ENCODE measurements around the gene HNRNPA0. TPM values are rescaled to one million over a fixed set of nuclear protein-coding genes. Genes with fewer than 3 reads are reported as not detected.

HNRNPA0 gene
- total and polyA plus RNA-seq, 12 donors = 8.9 to 45.5 (median 18.0) TPM

GRCh38 chr5:137751869-137752491 lies 2.2 kb downstream of the HNRNPA0 start:
- H3K4me1 ChIP-seq (replicated peaks in 1 of 2) = peaks cover 19 to 51% of the 10 kb centered on the region in 2 donors
- H3K27ac ChIP-seq = peak overlapping the region; percentile 61 to 100 (median 100)
- peak overlapping the region in 3 of 4 donors; percentile 0 to 97 (median 89) for H3K4me3 ChIP-seq
- peak; percentile 29 to 65 (median 46) for DNase-seq
- peak in 1 of 2 donors; percentile 11 for TF ChIP-seq POLR2A (IDR thresholded peaks at IDR 0.05)
- TF ChIP-seq CTCF (IDR thresholded peaks at IDR 0.05) = peak; percentile 63 to 84 (median 70)
- no peaks in the 10 kb centered on the region for H3K9me3 ChIP-seq (replicated peaks in 1 of 3)
- WGBS, 4 donors = 1 to 3% (median 1%) methylated on average over 7 of the region's 7 CpGs
- H3K27me3 ChIP-seq = no peaks in the 10 kb centered on the region
- H3K36me3 ChIP-seq (replicated peaks in 1 of 2) = no peaks in the 10 kb centered on the region
- intact Hi-C loops (cut with DNase I) = no loop called here

DNA sequence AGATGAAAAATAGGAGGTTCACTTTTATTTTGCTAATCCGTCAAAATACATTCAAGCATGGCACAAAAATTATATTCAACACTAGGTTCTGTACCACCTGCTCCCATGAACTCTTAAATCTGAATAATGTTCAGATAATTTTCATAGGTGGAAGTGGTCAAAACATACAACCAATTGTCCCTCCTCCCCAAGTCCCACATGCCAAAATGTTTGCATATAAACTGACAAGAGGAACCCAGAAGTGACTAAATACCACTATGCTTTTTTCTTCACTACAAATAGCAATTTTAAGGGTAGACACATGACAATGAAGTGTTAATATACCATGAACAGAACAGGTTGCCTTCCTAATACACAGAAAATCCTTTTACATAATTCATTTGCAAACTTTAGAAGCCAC lies 3.7 kb downstream of the HNRNPA0 start:
- intact Hi-C loops (cut with DNase I) = no loop called here
- Histone ChIP-seq H3K36me3 (replicated peaks in 1 of 2) (no peaks in the 10 kb centered on the region), H3K27ac (no peak overlapping the region), H3K27me3 (no peaks in the 10 kb centered on the region), H3K4me1 (replicated peaks in 1 of 2) (peaks cover 19 to 51% of the 10 kb centered on the region in 2 donors), H3K4me3 (no peak overlapping the region), H3K9me3 (replicated peaks in 1 of 3) (no peaks in the 10 kb centered on the region)
- TF ChIP-seq POLR2A (IDR thresholded peaks at IDR 0.05) (no peak), CTCF (IDR thresholded peaks at IDR 0.05) (no peak)
- no peak for DNase-seq
- WGBS, 4 donors = 73 to 81% (median 78%) methylated on average over 1 of the region's 1 CpG

DNA sequence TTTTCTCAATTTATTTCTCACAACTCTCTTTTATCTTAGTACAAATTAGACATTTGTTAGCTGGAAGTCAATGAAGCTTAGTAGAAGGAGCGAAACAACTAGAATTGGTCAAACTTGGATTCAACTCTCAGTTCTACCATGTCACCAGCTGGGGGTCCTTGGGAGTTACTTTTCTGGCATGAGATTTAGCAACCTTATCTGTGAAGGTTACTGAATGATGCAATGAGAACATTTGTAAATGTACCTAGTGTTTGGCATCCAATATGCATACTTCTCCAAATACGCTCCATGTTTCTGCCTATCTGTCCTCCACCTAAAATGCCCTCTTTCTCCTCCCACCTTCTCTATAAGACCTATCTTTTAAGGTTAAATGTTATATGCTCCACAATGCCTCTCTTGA lies 6.3 kb downstream of the HNRNPA0 start:
- DNase-seq = peak in 4 of 7 donors; percentile 15 to 54 (median 40)
- H3K36me3 ChIP-seq (replicated peaks in 1 of 2) = no peaks in the 10 kb centered on the region
- WGBS, 4 donors = 46 to 61% (median 47%) methylated on average over 2 of the region's 2 CpGs
- H3K27ac ChIP-seq = peak overlapping the region in 1 of 5 donors; percentile 54
- peaks cover 19 to 51% of the 10 kb centered on the region in 2 donors for H3K4me1 ChIP-seq (replicated peaks in 1 of 2)
- intact Hi-C loops (cut with DNase I) = no loop called here
- no peaks in the 10 kb centered on the region for H3K9me3 ChIP-seq (replicated peaks in 1 of 3)
- peak in 1 of 6 experiments; percentile 16 for TF ChIP-seq CTCF (IDR thresholded peaks at IDR 0.05)
- no peak for TF ChIP-seq POLR2A (IDR thresholded peaks at IDR 0.05)
- no peak overlapping the region for H3K4me3 ChIP-seq
- no peaks in the 10 kb centered on the region for H3K27me3 ChIP-seq

DNA sequence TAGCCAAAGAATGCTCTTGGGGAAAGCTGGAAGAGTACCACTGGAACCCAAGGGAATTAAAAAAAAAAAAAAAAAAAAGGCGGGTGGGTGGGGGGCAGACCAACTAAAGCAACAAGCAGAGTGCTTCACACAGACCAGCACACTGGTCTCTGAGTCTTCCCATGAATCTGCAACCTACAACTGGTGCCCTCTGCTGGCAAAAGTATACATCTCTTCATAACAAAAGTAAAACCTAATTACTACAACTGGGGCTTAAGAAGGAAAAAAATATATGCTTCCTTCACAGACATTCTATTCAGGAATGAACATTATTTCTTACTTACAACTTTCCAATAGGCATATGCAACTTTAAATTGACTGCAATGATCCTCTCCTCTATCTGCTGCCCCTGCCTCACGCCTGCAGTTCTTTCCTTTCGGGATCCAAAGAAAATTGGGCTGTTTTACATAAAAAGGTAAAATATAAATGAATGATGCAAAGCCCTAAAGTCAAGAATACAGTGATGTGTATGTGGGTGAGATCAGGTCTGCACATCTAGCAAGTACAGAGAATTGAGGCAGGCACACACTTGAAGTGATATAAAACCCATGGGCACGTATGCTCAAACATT lies 11.0 kb downstream of the HNRNPA0 start:
- H3K36me3 ChIP-seq (replicated peaks in 1 of 2) = no peaks in the 10 kb centered on the region
- H3K27ac ChIP-seq = no peak overlapping the region
- DNase-seq = peak; percentile 54 to 77 (median 68)
- TF ChIP-seq POLR2A (IDR thresholded peaks at IDR 0.05) (no peak), CTCF (IDR thresholded peaks at IDR 0.05) (peak; percentile 59 to 71 (median 70))
- intact Hi-C loops (cut with DNase I) = loop anchor here (5.0 kb wide), 2 partner anchors 81 to 116 kb away; no protein-coding TSS in a partner anchor
- no peaks in the 10 kb centered on the region for H3K27me3 ChIP-seq
- 70 to 72% (median 71%) methylated on average over 4 of the region's 4 CpGs for WGBS, 4 donors
- peaks cover 0 to under 1% (median 0%) of the 10 kb centered on the region in 3 donors for H3K9me3 ChIP-seq (replicated peaks in 1 of 3)
- peaks cover 2 to 9% of the 10 kb centered on the region in 2 donors for H3K4me1 ChIP-seq (replicated peaks in 1 of 2)
- no peak overlapping the region for H3K4me3 ChIP-seq
